GM18511 (cell line): ENCODE measurements around the gene COQ5.

ENCODE experiments used
- ATAC-seq: cut with Tn5 transposase; IDR thresholded peaks from one replicate; pipeline ENCODE4 v1.9.1; 2021; ENCODE audit warnings: mild to moderate bottlenecking, moderate library complexity; ENCODE audit not compliant: unreplicated experiment

The COQ5 gene

GRCh38 chr12:120485961-120486881 lies 42.7 kb downstream of the COQ5 start:
- no peak for ATAC-seq

GRCh38 chr12:120483621-120484020 lies 45.3 kb downstream of the COQ5 start:
- no peak for ATAC-seq

GRCh38 chr12:120481022-120481767 lies 47.8 kb downstream of the COQ5 start:
- ATAC-seq = no peak

GRCh38 chr12:120480211-120480610 lies 48.7 kb downstream of the COQ5 start:
- ATAC-seq = no peak

GRCh38 chr12:120479458-120479857 lies 49.5 kb downstream of the COQ5 start:
- ATAC-seq = no peak

- no peak for ATAC-seq
These were observed 53.3 kb downstream of the COQ5 start for GRCh38 chr12:120475643-120476042.

GRCh38 chr12:120474616-120474960 lies 54.4 kb downstream of the COQ5 start:
- no peak for ATAC-seq

GRCh38 chr12:120473807-120474615 lies 54.9 kb downstream of the COQ5 start:
- no peak for ATAC-seq

GRCh38 chr12:120472521-120472920 lies 56.4 kb downstream of the COQ5 start:
- no peak for ATAC-seq

- peak; percentile 14 for ATAC-seq
These were observed 58.7 kb downstream of the COQ5 start for GRCh38 chr12:120470150-120470784.

- peak; percentile 92 for ATAC-seq
These were observed 59.4 kb downstream of the COQ5 start, which contains the start of gene SRSF9 for GRCh38 chr12:120469450-120470149. Gene SRSF9 (minus strand): TSS chr12:120469748. CDS start chr12:120469609, 139 bp downstream.

- ATAC-seq = peak; percentile 34
These were observed 60.0 kb downstream of the COQ5 start for GRCh38 chr12:120468821-120469449.

GRCh38 chr12:120468325-120468820 lies 60.6 kb downstream of the COQ5 start:
- ATAC-seq = no peak

GRCh38 chr12:120467439-120467838 lies 61.5 kb downstream of the COQ5 start:
- ATAC-seq = no peak

GRCh38 chr12:120466560-120467315 lies 62.2 kb downstream of the COQ5 start:
- ATAC-seq = no peak

- no peak for ATAC-seq
These were observed 63.2 kb downstream of the COQ5 start for GRCh38 chr12:120465756-120466155.

GRCh38 chr12:120463712-120464111 lies 65.2 kb downstream of the COQ5 start:
- no peak for ATAC-seq

- ATAC-seq = no peak
These were observed 66.8 kb downstream of the COQ5 start for GRCh38 chr12:120462099-120462640.
